GM12878 (cell line): Measurements from ENCODE around the gene KRTAP4-16. TPM values are rescaled to one million over a fixed set of nuclear protein-coding genes. Genes with fewer than 3 reads are reported as not detected.

Experiments
- ATAC-seq: fragments of 200-7000 bp; cut with Tn5 transposase; 3 replicates; pipeline ENCODE4 v1.9.1; 2020; ENCODE audit warnings: mild to moderate bottlenecking, moderate library complexity
- BruUV-seq: library from RNA; stranded (reverse); fragments of 400-500 nt; replicated peaks from 2 replicates; lab custom pipeline; 2021; lab: Mats Ljungman, UMichigan
- CTCF ChIA-PET: fragments of 300-600 bp; sonication (Branson Sonifier 250); formaldehyde crosslinking; extraction: SDS; loops from one replicate; lab custom pipeline; 2021; ENCODE audit warnings: inconsistent platforms; lab: Yijun Ruan, JAX
- POLR2A ChIA-PET: fragments of 350-600 bp; formaldehyde crosslinking; extraction: SDS; loops from one replicate; lab custom pipeline; 2021; ENCODE audit warnings: inconsistent platforms; lab: Charles Lee
- RAD21 ChIA-PET: fragments of 300-600 bp; sonication (Branson Sonifier 250); formaldehyde crosslinking; loops from one replicate; lab custom pipeline; 2023; ENCODE audit warnings: antibody characterized with exemption; ENCODE audit not compliant: unreplicated experiment; lab: Charles Lee
- SMC1A ChIA-PET: fragments of 300-600 bp; sonication (Branson Sonifier 250); formaldehyde crosslinking; loops from one replicate; lab custom pipeline; 2023; ENCODE audit not compliant: unreplicated experiment, uncharacterized antibody; lab: Charles Lee
- DNase-seq: peaks from one replicate; pipeline ENCODE4 v3.0.0-alpha.2; 2011; ENCODE audit warnings: low read depth, low spot score
- FAIRE-seq: peaks from 3 replicates; lab custom pipeline; 2011; peaks lifted over from hg19 to GRCh38; lab: Jason Lieb, UNC
- H2AFZ ChIP-seq: 2 replicates; pipeline ENCODE4 v1.6.0; 2011; ENCODE audit warnings: low read depth, low read length, control low read depth; ENCODE audit not compliant: control insufficient read depth
- H3K27ac ChIP-seq: 2 replicates; pipeline ENCODE4 v1.5.1; 2011; ENCODE audit warnings: control low read depth; ENCODE audit not compliant: control insufficient read depth, insufficient read depth
- H3K27me3 ChIP-seq, 2 experiments: replicated peaks in 1 of 2; 2 replicates each; pipeline versions ENCODE4 v1.6.0 to v1.6.1; 2011; ENCODE audit warnings: low read length in 1 of 2; ENCODE audit not compliant: control insufficient read depth in 2 of 2, insufficient read depth in 2 of 2
- H3K36me3 ChIP-seq, 2 experiments: 2 replicates each; pipeline ENCODE4 v1.5.1; 2011; ENCODE audit warnings: low read length in 1 of 2; ENCODE audit not compliant: control insufficient read depth in 2 of 2, insufficient read depth in 2 of 2
- H3K4me1 ChIP-seq: 2 replicates; pipeline ENCODE4 v1.6.1; 2011; ENCODE audit warnings: mild to moderate bottlenecking, low read length, moderate library complexity, mixed read lengths; ENCODE audit not compliant: control insufficient read depth, insufficient read depth
- H3K4me2 ChIP-seq: 2 replicates; pipeline ENCODE4 v1.6.0; 2011; ENCODE audit warnings: control low read depth; ENCODE audit not compliant: control insufficient read depth, insufficient read depth
- H3K4me3 ChIP-seq: fragments of 200-600 bp; sonication (generic); 2 replicates; pipeline ENCODE4 v1.5.1; 2016
- H3K79me2 ChIP-seq: 2 replicates; pipeline ENCODE4 v1.6.0; 2011; ENCODE audit warnings: low read length; ENCODE audit not compliant: control insufficient read depth, insufficient read depth
- H3K9ac ChIP-seq: 2 replicates; pipeline ENCODE4 v1.8.0; 2011; ENCODE audit warnings: low read length, control low read depth, mixed read lengths; ENCODE audit not compliant: control insufficient read depth, insufficient read depth
- H3K9me3 ChIP-seq: replicated peaks from 3 replicates; pipeline ENCODE4 v1.5.1; 2011; ENCODE audit warnings: mild to moderate bottlenecking, low read length; ENCODE audit not compliant: control insufficient read depth, insufficient read depth
- H4K20me1 ChIP-seq: 2 replicates; pipeline ENCODE4 v1.6.0; 2011; ENCODE audit not compliant: control insufficient read depth, insufficient read depth
- BCL11A ChIP-seq: IDR thresholded peaks from 2 replicates; pipeline ENCODE4 v1.6.1; 2011; ENCODE audit warnings: low read depth, low read length
- CBX5 ChIP-seq: sonication (generic); IDR thresholded peaks from 2 replicates; pipeline ENCODE4 v1.6.1; 2016; ENCODE audit warnings: low read depth, moderate library complexity, mild to moderate bottlenecking, inconsistent platforms
- CEBPB ChIP-seq, 2 experiments: fragments of 150-350 bp in 1 of 2; IDR thresholded peaks; 2 replicates each; pipeline ENCODE4 v1.6.1; 2012 to 2014; ENCODE audit warnings: low read depth in 2 of 2, low read length in 2 of 2, borderline replicate concordance in 1 of 2, inconsistent platforms in 1 of 2
- CREM ChIP-seq: IDR thresholded peaks from 2 replicates; pipeline ENCODE4 v1.6.1; 2014; ENCODE audit warnings: antibody characterized with exemption, low read depth
- E2F8 ChIP-seq: fragments of 450-650 bp; IDR thresholded peaks from 2 replicates; pipeline ENCODE4 v1.6.1; 2018; ENCODE audit warnings: mild to moderate bottlenecking, low read depth, moderate library complexity; ENCODE audit not compliant: partially characterized antibody
- FOXM1 ChIP-seq: IDR thresholded peaks from 2 replicates; pipeline ENCODE4 v1.6.1; 2012; ENCODE audit warnings: low read depth, mild to moderate bottlenecking, inconsistent platforms, low read length, moderate library complexity
- HDAC6 ChIP-seq: fragments of 200-600 bp; sonication (generic); IDR thresholded peaks from one replicate; pipeline ENCODE4 v1.8.0; 2017; ENCODE audit warnings: antibody characterized with exemption; ENCODE audit not compliant: unreplicated experiment
- IKZF1 ChIP-seq: fragments of 450-650 bp; conservative IDR thresholded peaks from 2 replicates; pipeline ENCODE4 v1.6.1; 2017; ENCODE audit warnings: antibody characterized with exemption, mild to moderate bottlenecking
- KAT2A ChIP-seq: conservative IDR thresholded peaks from 2 replicates; pipeline ENCODE4 v1.6.1; 2011; ENCODE audit warnings: low read depth, low read length; ENCODE audit not compliant: control insufficient read depth
- PAX5 ChIP-seq: IDR thresholded peaks from 2 replicates; pipeline ENCODE4 v1.6.1; 2011; ENCODE audit warnings: low read depth, low read length, borderline replicate concordance
- PBX3 ChIP-seq: IDR thresholded peaks from 2 replicates; pipeline ENCODE4 v1.6.1; 2011; ENCODE audit warnings: mild to moderate bottlenecking, low read depth, low read length, moderate library complexity; ENCODE audit not compliant: insufficient replicate concordance
- POLR2AphosphoS2 ChIP-seq: IDR thresholded peaks from 2 replicates; pipeline ENCODE4 v1.6.1; 2011; ENCODE audit warnings: low read depth, mild to moderate bottlenecking, low read length, improper control_type of control experiment, moderate library complexity
- POU2F2 ChIP-seq: IDR thresholded peaks from 3 replicates; pipeline ENCODE4 v1.6.1; 2011; ENCODE audit warnings: low read depth, mild to moderate bottlenecking, low read length, borderline replicate concordance
- SIX5 ChIP-seq: IDR thresholded peaks from 2 replicates; pipeline ENCODE4 v1.6.1; 2011; ENCODE audit warnings: mild to moderate bottlenecking, low read depth, low read length, moderate library complexity; ENCODE audit not compliant: severe bottlenecking
- SKIL ChIP-seq: fragments of 450-650 bp; IDR thresholded peaks from 2 replicates; pipeline ENCODE4 v1.6.1; 2017; ENCODE audit warnings: mild to moderate bottlenecking, low read depth, inconsistent platforms; ENCODE audit not compliant: poor library complexity, severe bottlenecking
- SMARCA5 ChIP-seq: fragments of 450-650 bp; IDR thresholded peaks from 2 replicates; pipeline ENCODE4 v1.6.1; 2017; ENCODE audit warnings: mild to moderate bottlenecking
- SUPT20H ChIP-seq: IDR thresholded peaks from 2 replicates; pipeline ENCODE4 v1.6.1; 2011; ENCODE audit warnings: low read depth, mild to moderate bottlenecking, low read length, moderate library complexity, borderline replicate concordance; ENCODE audit not compliant: control insufficient read depth
- TCF3 ChIP-seq: IDR thresholded peaks from 2 replicates; pipeline ENCODE4 v1.6.1; 2012; ENCODE audit warnings: low read depth, mild to moderate bottlenecking, low read length, borderline replicate concordance; ENCODE audit not compliant: insufficient read depth
- WGBS: methylation state at CpG from one replicate; pipeline ENCODE4 v1.1.6; 2016; ENCODE audit warnings: low lambda C conversion rate; ENCODE audit not compliant: insufficient replicate concordance, insufficient coverage; ENCODE audit errors: missing lambda C conversion rate; 5-methylcytosine and 5-hydroxymethylcytosine counted together
- in situ Hi-C: fragments of 300-500 bp; cut with MboI; formaldehyde crosslinking; loops from 9 replicates; pipeline ENCODE4 v1.14.3; 2018; ENCODE audit warnings: mixed read lengths
- intact Hi-C: fragments of 100-400 bp; cut with micrococcal nuclease; formaldehyde crosslinking; loops from one replicate; pipeline ENCODE4 v1.14.2; 2022; ENCODE audit not compliant: unreplicated experiment
- polyA plus RNA-seq, 11 experiments: library from polyadenylated mRNA; depleted of rRNA in 4 of 11; unstranded in 6 of 11; stranded (reverse) in 5 of 11; fragments of >200 nt; fragmentation: Nextera tagmentation in 4 of 11; fragmentation: Illumina TruSeq in 1 of 11; extraction: Ambion mirVana in 4 of 11; extraction: Trizol in 1 of 11; gene quantifications; 1 replicate in 1 of 11; 2 replicates in 10 of 11; pipeline versions ENCODE4 v1.2.1 to v1.2.3, GENCODE V29; 2011 to 2016; ENCODE audit warnings: inconsistent platforms in 2 of 11, missing spikeins in 2 of 11, low read depth in 1 of 11
- total RNA-seq, 4 experiments: library from RNA; depleted of rRNA in 3 of 4; stranded (reverse); fragments of >200 nt in 3 of 4; fragmentation: Illumina TruSeq in 1 of 4; extraction: Trizol in 1 of 4; gene quantifications; 2 replicates each; pipeline versions ENCODE4 v1.2.1 to v1.2.3, GENCODE V29; 2013 to 2021

Gene KRTAP4-16
- total and polyA plus RNA-seq, 10 of the 15 experiments (the other 5 are each of a cell fraction or from before 2014, with no cell fraction given), result not detected

GRCh38 chr17:41076788-41077187 is 25.2 kb downstream of the KRTAP4-16 start (continued):
- TF ChIP-seq CEBPB (IDR thresholded peaks at IDR 0.05; ENCODE audit: borderline replicate concordance in 1 of 2, low read depth in 2 of 2, low read length in 2 of 2), result no peak

- H3K36me3 ChIP-seq, result no peaks in the 10 kb centered on the region
- CTCF ChIA-PET, result interaction anchor here (0.6 kb wide), 1 partner anchor 212 kb away, joined by 4 read pairs; no protein-coding TSS in a partner anchor
- FAIRE-seq (peak; percentile 56), ATAC-seq (no peak), DNase-seq (no peak)
- 0% methylated on average over 2 of the region's 2 CpGs for WGBS
- no peaks in the 10 kb centered on the region for H3K79me2 ChIP-seq
- no TSS peak for BruUV-seq
- SMC1A ChIA-PET, result interaction anchor here (0.7 kb wide), 1 partner anchor 163 kb away, joined by 3 read pairs; no protein-coding TSS in a partner anchor
- POLR2A ChIA-PET, result no interaction called here
- H3K9me3 ChIP-seq, result no peaks in the 10 kb centered on the region
- no peak overlapping the region for H3K27ac ChIP-seq
- RAD21 ChIA-PET, result no interaction called here
- in situ Hi-C loops (no loop called here), intact Hi-C loops (no loop called here)
- H3K27me3 ChIP-seq, result no peaks in the 10 kb centered on the region; a peak in 1 of 4 replicates
- H3K4me3 ChIP-seq, result no peak overlapping the region
- H2AFZ ChIP-seq, result no peak overlapping the region
- H3K4me1 ChIP-seq, result no peaks in the 10 kb centered on the region
- H3K4me2 ChIP-seq, result no peak overlapping the region
- H3K9ac ChIP-seq, result no peak overlapping the region
- H4K20me1 ChIP-seq, result no peaks in the 10 kb centered on the region
- TF ChIP-seq PBX3, result no peak
- no peak for TF ChIP-seq IKZF1
- no peak for TF ChIP-seq BCL11A
- no peak for TF ChIP-seq KAT2A
- TF ChIP-seq SIX5, result no peak
- TF ChIP-seq POLR2AphosphoS2, result no peak
- no peak for TF ChIP-seq TCF3
- TF ChIP-seq SKIL, result no peak
- TF ChIP-seq CREM, result no peak
- no peak for TF ChIP-seq E2F8
- no peak for TF ChIP-seq SUPT20H
- no peak for TF ChIP-seq SMARCA5
- no peak for TF ChIP-seq PAX5
- TF ChIP-seq FOXM1, result no peak
- TF ChIP-seq HDAC6, result no peak
- no peak for TF ChIP-seq POU2F2
- TF ChIP-seq CBX5, result no peak
Observed at GRCh38 chr17:41073676-41074075, 28.3 kb downstream of the KRTAP4-16 start.
